Activated T-cell treated with anti-CD3 and anti-CD28 coated beads, Interleukin-2, amount 50 U/mL, for 72 hours (primary cell): ENCODE results near the gene FAM107B. TPM values are rescaled to one million over a fixed set of nuclear protein-coding genes. Genes with fewer than 3 reads are reported as not detected.
"Not testable (repeated sequence)": the region's sequence is repeated elsewhere in the genome, so short reads cannot be mapped to it uniquely, and the experiment has no call there.

Source experiments
- ATAC-seq, 2 donors: fragments of 150-1000 bp; cut with Tn5 transposase; replicated peaks in 1 of 2; 2 replicates each; pipeline ENCODE4 v1.10.0; 2021; ENCODE audit warnings: moderate library complexity in 2 of 2, mild to moderate bottlenecking in 1 of 2
- DNase-seq, 2 donors: peaks; one replicate each; pipeline ENCODE4 v3.0.0; 2021 to 2022; ENCODE audit warnings: mixed read lengths in 1 of 2
- H3K27ac Mint-ChIP-seq: one replicate; pipeline ENCODE4 v1.8.0; 2022; ENCODE audit warnings: mild to moderate bottlenecking, moderate library complexity, mixed read lengths
- H3K27me3 Mint-ChIP-seq: one replicate; pipeline ENCODE4 v1.8.0; 2022; ENCODE audit warnings: low read depth, mixed read lengths
- H3K36me3 Mint-ChIP-seq, 2 donors: one replicate each; pipeline ENCODE4 v1.8.0; 2022; ENCODE audit warnings: mixed read lengths in 2 of 2, mild to moderate bottlenecking in 1 of 2; ENCODE audit not compliant: insufficient read depth in 2 of 2
- H3K4me1 Mint-ChIP-seq: one replicate; pipeline ENCODE4 v1.8.0; 2022; ENCODE audit warnings: low read depth, mixed read lengths
- H3K4me3 Mint-ChIP-seq, 2 donors: one replicate each; pipeline ENCODE4 v1.8.0; 2022; ENCODE audit warnings: mild to moderate bottlenecking in 2 of 2, mixed read lengths in 2 of 2, moderate library complexity in 2 of 2
- H3K9me3 Mint-ChIP-seq, 2 donors: one replicate each; pipeline ENCODE4 v1.8.0; 2022; ENCODE audit warnings: mixed read lengths in 2 of 2
- total RNA-seq, 2 donors: library from RNA; stranded (reverse); gene quantifications; one replicate each; pipeline ENCODE4 v1.2.3, GENCODE V29; 2022

FAM107B gene
- total RNA-seq, 2 donors from 2014 or later, result 163 to 180 TPM

GRCh38 chr10:14709344-14709743 is 65.4 kb downstream of the FAM107B start:
- ATAC-seq, H3K27me3 Mint-ChIP-seq, H3K4me1 Mint-ChIP-seq, H3K36me3 Mint-ChIP-seq, H3K27ac Mint-ChIP-seq, H3K4me3 Mint-ChIP-seq, H3K9me3 Mint-ChIP-seq, DNase-seq: not testable (repeated sequence)

GRCh38 chr10:14707481-14707880 is 67.2 kb downstream of the FAM107B start:
- H3K9me3 Mint-ChIP-seq, result peaks cover 3 to 4% of the 10 kb centered on the region in 2 donors
- H3K4me1 Mint-ChIP-seq, result no peaks in the 10 kb centered on the region
- ATAC-seq (no peak), DNase-seq (no peak)
- no peak overlapping the region for H3K4me3 Mint-ChIP-seq
- peaks cover 0 to 2% of the 10 kb centered on the region in 2 donors for H3K36me3 Mint-ChIP-seq
- H3K27ac Mint-ChIP-seq, result no peak overlapping the region
- H3K27me3 Mint-ChIP-seq, result no peaks in the 10 kb centered on the region

- peaks cover 3 to 4% of the 10 kb centered on the region in 2 donors for H3K9me3 Mint-ChIP-seq
- no peak overlapping the region for H3K4me3 Mint-ChIP-seq
- H3K27me3 Mint-ChIP-seq, result no peaks in the 10 kb centered on the region
- H3K36me3 Mint-ChIP-seq, result peaks cover 0 to 2% of the 10 kb centered on the region in 2 donors
- no peak for ATAC-seq
- no peak overlapping the region for H3K27ac Mint-ChIP-seq
- DNase-seq, result no peak
- H3K4me1 Mint-ChIP-seq, result no peaks in the 10 kb centered on the region
Observed at GRCh38 chr10:14705548-14706230, 69.0 kb downstream of the FAM107B start.

DNA sequence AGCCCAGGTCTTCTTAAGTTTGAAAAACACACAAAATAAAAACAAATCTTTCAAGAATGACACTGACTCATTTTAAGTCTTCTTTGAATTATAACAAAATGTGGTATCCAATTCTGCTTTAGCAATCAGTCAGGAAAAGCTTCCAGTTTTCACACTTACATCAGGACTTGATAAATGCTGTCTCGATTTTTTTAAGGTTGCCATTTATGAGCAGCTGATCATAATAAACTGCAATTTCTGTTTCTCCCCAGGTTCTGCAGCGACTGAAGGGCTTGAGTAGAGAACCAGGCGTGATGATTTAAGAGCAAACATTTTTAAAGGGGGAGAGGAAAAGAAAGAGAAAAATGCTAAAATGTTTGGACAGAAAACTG is 71.1 kb downstream of the FAM107B start:
- H3K27me3 Mint-ChIP-seq, result no peaks in the 10 kb centered on the region
- H3K9me3 Mint-ChIP-seq, result peaks cover 1 to 4% of the 10 kb centered on the region in 2 donors
- H3K36me3 Mint-ChIP-seq, result peaks cover 0 to 3% of the 10 kb centered on the region in 2 donors
- H3K27ac Mint-ChIP-seq, result no peak overlapping the region
- no peak overlapping the region for H3K4me3 Mint-ChIP-seq
- H3K4me1 Mint-ChIP-seq, result peaks cover 5% of the 10 kb centered on the region
- no peak for DNase-seq
- no peak for ATAC-seq

DNA sequence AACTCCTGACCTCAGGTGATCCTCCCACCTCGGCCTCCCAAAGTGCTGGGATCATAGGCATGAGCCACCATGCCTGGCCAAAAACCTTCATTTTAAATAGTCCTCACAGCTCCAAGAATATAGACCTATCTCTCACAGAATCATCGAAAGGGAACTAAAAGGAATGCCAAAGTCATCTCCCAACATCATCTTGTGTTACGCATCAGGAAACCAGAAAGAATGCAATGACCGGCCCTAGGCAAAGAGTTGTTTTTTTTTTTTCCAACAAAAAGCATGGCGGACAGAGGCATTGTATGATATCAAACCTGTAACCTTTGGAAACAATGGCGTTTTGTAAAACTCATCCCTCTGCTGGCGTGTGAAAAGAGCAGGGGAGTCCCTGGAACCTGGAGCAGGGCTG is 73.2 kb downstream of the FAM107B start:
- peaks cover 14% of the 10 kb centered on the region for H3K4me1 Mint-ChIP-seq
- no peak overlapping the region for H3K27ac Mint-ChIP-seq
- H3K36me3 Mint-ChIP-seq, result peaks cover 0 to 3% of the 10 kb centered on the region in 2 donors
- peaks cover 0 to 4% of the 10 kb centered on the region in 2 donors for H3K9me3 Mint-ChIP-seq
- no peak overlapping the region for H3K4me3 Mint-ChIP-seq
- DNase-seq (no peak), ATAC-seq (no peak)
- H3K27me3 Mint-ChIP-seq, result no peaks in the 10 kb centered on the region

- H3K4me1 Mint-ChIP-seq, result peaks cover 14% of the 10 kb centered on the region
- H3K4me3 Mint-ChIP-seq, result no peak overlapping the region
- H3K27me3 Mint-ChIP-seq, result no peaks in the 10 kb centered on the region
- no peak for DNase-seq
- no peak for ATAC-seq
- no peak overlapping the region for H3K27ac Mint-ChIP-seq
- H3K9me3 Mint-ChIP-seq, result peaks cover 0 to 4% of the 10 kb centered on the region in 2 donors
- peaks cover 0 to 3% of the 10 kb centered on the region in 2 donors for H3K36me3 Mint-ChIP-seq
Observed at GRCh38 chr10:14700546-14700945, 74.2 kb downstream of the FAM107B start.

- peaks cover 0 to 4% of the 10 kb centered on the region in 2 donors for H3K9me3 Mint-ChIP-seq
- ATAC-seq (no peak), DNase-seq (no peak)
- peaks cover 0 to 3% of the 10 kb centered on the region in 2 donors for H3K36me3 Mint-ChIP-seq
- no peaks in the 10 kb centered on the region for H3K27me3 Mint-ChIP-seq
- H3K4me3 Mint-ChIP-seq, result no peak overlapping the region
- no peak overlapping the region for H3K27ac Mint-ChIP-seq
- peaks cover 14% of the 10 kb centered on the region for H3K4me1 Mint-ChIP-seq
Observed at GRCh38 chr10:14699482-14699881, 75.2 kb downstream of the FAM107B start.

GRCh38 chr10:14698829-14699170 is 75.9 kb downstream of the FAM107B start:
- Mint-ChIP-seq H3K27ac (no peak overlapping the region), H3K4me3 (no peak overlapping the region), H3K9me3 (peaks cover 0 to 4% of the 10 kb centered on the region in 2 donors), H3K4me1 (peaks cover 14% of the 10 kb centered on the region), H3K27me3 (no peaks in the 10 kb centered on the region), H3K36me3 (peaks cover 0 to 3% of the 10 kb centered on the region in 2 donors)
- DNase-seq (no peak), ATAC-seq (no peak)

DNA sequence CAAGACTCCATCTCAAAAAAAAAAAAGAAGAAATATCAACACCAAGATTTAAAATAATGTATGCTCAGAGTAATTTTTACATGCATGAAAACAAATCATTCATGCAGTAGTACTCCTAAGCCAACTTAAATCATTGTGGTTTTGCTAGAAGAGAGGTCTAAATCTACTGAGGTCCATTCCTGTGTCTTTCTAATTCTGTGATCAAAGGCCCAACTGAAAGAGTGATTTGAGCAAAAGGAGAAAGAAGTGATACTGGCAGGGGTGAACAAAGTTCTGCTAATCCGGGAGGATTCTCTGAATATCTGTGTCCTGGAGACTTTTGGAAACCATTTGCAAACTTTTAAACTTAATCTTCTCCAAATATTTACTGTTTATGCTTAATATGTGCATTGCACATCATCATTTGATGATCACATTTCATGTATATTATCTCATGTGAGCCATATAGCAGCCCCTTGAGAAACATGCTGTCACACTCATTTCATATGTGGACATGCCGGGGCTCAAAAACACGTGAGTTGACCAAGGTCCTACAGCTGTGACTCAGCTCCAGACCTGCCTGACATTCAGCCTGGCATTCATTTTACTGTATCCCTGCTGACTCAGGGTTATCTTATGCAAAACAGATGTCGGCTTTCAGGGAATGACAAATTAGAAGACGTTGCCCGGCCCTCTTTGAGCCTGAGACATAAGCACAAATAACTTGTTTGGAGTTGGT is 76.4 kb downstream of the FAM107B start:
- Mint-ChIP-seq H3K27ac (no peak overlapping the region), H3K4me3 (no peak overlapping the region), H3K4me1 (peaks cover 14% of the 10 kb centered on the region), H3K9me3 (peaks cover 0 to 4% of the 10 kb centered on the region in 2 donors), H3K36me3 (peaks cover 0 to 3% of the 10 kb centered on the region in 2 donors), H3K27me3 (no peaks in the 10 kb centered on the region)
- no peak for ATAC-seq
- no peak for DNase-seq

- Mint-ChIP-seq H3K36me3 (peaks cover 0 to 3% of the 10 kb centered on the region in 2 donors), H3K27me3 (no peaks in the 10 kb centered on the region), H3K9me3 (peaks cover 0 to 4% of the 10 kb centered on the region in 2 donors), H3K4me3 (no peak overlapping the region), H3K4me1 (peaks cover 19% of the 10 kb centered on the region), H3K27ac (no peak overlapping the region)
- ATAC-seq (no peak), DNase-seq (no peak)
Observed at GRCh38 chr10:14697281-14697680, 77.4 kb downstream of the FAM107B start.

- Mint-ChIP-seq H3K4me1 (peaks cover 20% of the 10 kb centered on the region), H3K9me3 (peaks cover 0 to 4% of the 10 kb centered on the region in 2 donors), H3K4me3 (no peak overlapping the region), H3K27me3 (no peaks in the 10 kb centered on the region), H3K27ac (no peak overlapping the region), H3K36me3 (peaks cover 0 to 3% of the 10 kb centered on the region in 2 donors)
- ATAC-seq, result no peak
- DNase-seq, result no peak
Observed at GRCh38 chr10:14696821-14697220, 77.9 kb downstream of the FAM107B start.

DNA sequence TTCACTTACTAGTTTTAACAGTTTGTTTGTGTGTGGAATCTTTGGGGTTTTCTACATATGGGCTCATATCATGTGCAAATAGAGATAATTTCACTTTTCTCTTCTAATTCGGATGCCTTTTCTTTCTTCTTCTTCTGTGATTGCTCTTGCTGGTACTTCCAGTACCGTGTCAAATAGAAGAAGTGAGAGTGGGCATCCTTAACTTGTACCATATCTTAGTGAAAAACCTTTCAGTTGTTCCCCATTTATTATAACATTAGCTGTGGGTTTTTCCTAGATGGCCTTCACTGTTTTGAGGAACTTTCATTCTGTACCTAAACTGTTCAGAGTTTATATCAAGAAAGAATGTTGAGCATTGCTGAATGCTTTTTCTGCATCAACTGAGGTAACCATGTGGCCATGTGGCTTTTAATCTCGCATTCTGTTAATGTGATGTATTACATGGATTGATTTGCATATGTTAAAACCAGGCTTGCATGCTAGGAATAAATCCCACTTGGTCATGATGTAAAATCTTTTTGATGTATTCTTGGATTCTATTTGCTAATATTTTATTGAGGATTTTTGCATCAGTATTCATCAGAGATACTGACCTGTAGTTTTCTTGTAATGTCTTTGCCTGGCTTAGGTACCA is 78.7 kb downstream of the FAM107B start:
- H3K4me3 Mint-ChIP-seq, result no peak overlapping the region
- peaks cover 0 to 3% of the 10 kb centered on the region in 2 donors for H3K36me3 Mint-ChIP-seq

DNA sequence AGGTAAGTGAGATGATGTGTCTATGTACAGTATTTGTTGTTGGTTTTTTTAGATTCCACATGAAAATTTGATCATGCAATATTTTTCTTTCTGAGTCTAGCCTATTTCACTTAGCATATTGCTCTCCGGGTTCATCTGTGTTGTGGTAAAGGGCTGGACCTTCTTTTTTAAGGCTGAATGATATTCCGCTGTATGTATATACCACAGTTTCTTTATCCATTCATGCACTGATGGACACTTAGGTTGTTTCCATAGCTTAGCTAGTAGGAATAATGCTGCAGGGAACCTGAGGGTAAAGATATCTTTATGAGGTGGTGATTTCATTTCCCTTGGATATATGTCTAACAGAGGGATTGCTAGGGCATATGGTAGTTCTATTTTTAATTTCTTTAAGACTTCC is 80.8 kb downstream of the FAM107B start:
- H3K27ac Mint-ChIP-seq, result no peak overlapping the region
- no peak for DNase-seq

More for the DNA sequence above, 78.7 kb downstream of the FAM107B start:
- Mint-ChIP-seq H3K4me1 (peaks cover 20% of the 10 kb centered on the region), H3K9me3 (peaks cover 0 to 4% of the 10 kb centered on the region in 2 donors), H3K27me3 (no peaks in the 10 kb centered on the region), H3K27ac (no peak overlapping the region)
- no peak for ATAC-seq
- DNase-seq, result no peak

More for the DNA sequence above, 80.8 kb downstream of the FAM107B start:
- H3K4me3 Mint-ChIP-seq, result no peak overlapping the region
- H3K9me3 Mint-ChIP-seq, result no peaks in the 10 kb centered on the region
- H3K36me3 Mint-ChIP-seq, result no peaks in the 10 kb centered on the region
- H3K27me3 Mint-ChIP-seq, result no peaks in the 10 kb centered on the region
- peaks cover 17% of the 10 kb centered on the region for H3K4me1 Mint-ChIP-seq
- no peak for ATAC-seq
